GM21360 (cell line): ENCODE measurements around the gene ADAMTS16.

Experiments used
- ATAC-seq: cut with Tn5 transposase; IDR thresholded peaks from one replicate; pipeline ENCODE4 v1.9.1; 2021; ENCODE audit warnings: mild to moderate bottlenecking, moderate library complexity; ENCODE audit not compliant: unreplicated experiment

ADAMTS16 gene

GRCh38 chr5:5182508-5183188, 42.5 kb downstream of the ADAMTS16 start:
- ATAC-seq = no peak

- no peak for ATAC-seq
These were observed 43.1 kb downstream of the ADAMTS16 start for GRCh38 chr5:5183189-5183699.

- no peak for ATAC-seq
These were observed 43.8 kb downstream of the ADAMTS16 start for GRCh38 chr5:5183933-5184332.

- ATAC-seq = no peak
These were observed 48.4 kb downstream of the ADAMTS16 start for GRCh38 chr5:5188376-5189050.

- no peak for ATAC-seq
These were observed 48.9 kb downstream of the ADAMTS16 start for GRCh38 chr5:5189051-5189430.

- ATAC-seq = no peak
These were observed 51.8 kb downstream of the ADAMTS16 start for GRCh38 chr5:5191906-5192305.

GRCh38 chr5:5192681-5193080, 52.6 kb downstream of the ADAMTS16 start:
- ATAC-seq = no peak

- no peak for ATAC-seq
These were observed 55.2 kb downstream of the ADAMTS16 start for GRCh38 chr5:5195128-5195918.

GRCh38 chr5:5198135-5198534, 58.0 kb downstream of the ADAMTS16 start:
- ATAC-seq = no peak

- no peak for ATAC-seq
These were observed 58.7 kb downstream of the ADAMTS16 start for GRCh38 chr5:5198815-5199214.

GRCh38 chr5:5199495-5199894, 59.4 kb downstream of the ADAMTS16 start:
- no peak for ATAC-seq

GRCh38 chr5:5200133-5200532, 60.0 kb downstream of the ADAMTS16 start:
- ATAC-seq = no peak

- no peak for ATAC-seq
These were observed 62.2 kb downstream of the ADAMTS16 start for GRCh38 chr5:5202321-5202720.

GRCh38 chr5:5203451-5203850, 63.3 kb downstream of the ADAMTS16 start:
- no peak for ATAC-seq

GRCh38 chr5:5207828-5208227, 67.7 kb downstream of the ADAMTS16 start:
- no peak for ATAC-seq

- ATAC-seq = no peak
These were observed 69.0 kb downstream of the ADAMTS16 start for GRCh38 chr5:5209089-5209488.

- no peak for ATAC-seq
These were observed 69.6 kb downstream of the ADAMTS16 start for GRCh38 chr5:5209510-5210286.

- ATAC-seq = peak; percentile 82
These were observed 77.2 kb downstream of the ADAMTS16 start for GRCh38 chr5:5217371-5217770.

GRCh38 chr5:5218396-5218795, 78.3 kb downstream of the ADAMTS16 start:
- no peak for ATAC-seq

GRCh38 chr5:5219541-5219940, 79.4 kb downstream of the ADAMTS16 start:
- no peak for ATAC-seq
